ENCODE measurements around the gene DOCK11. TPM values are rescaled to one million over a fixed set of nuclear protein-coding genes. Genes with fewer than 3 reads are reported as not detected.
A peak's percentile ranks its signal among the peaks of the same experiment; 100 is the strongest.
"Not testable (repeated sequence)": the region's sequence is repeated elsewhere in the genome, so short reads cannot be mapped to it uniquely, and the experiment has no call there.

Gene DOCK11
- total and polyA plus RNA-seq, 9 donors: 16.1 to 35.5 (median 21.9) TPM

- peaks cover 6% of the 10 kb centered on the region for H3K4me1 ChIP-seq (ENCODE audit: control insufficient read depth, insufficient read depth, low read length)
- DNase-seq: peak; percentile 16
- H3K27ac ChIP-seq (ENCODE audit: low read length): no peak overlapping the region
- 77% methylated on average over 3 of the region's 7 CpGs for WGBS (ENCODE audit: insufficient coverage)
- no peak overlapping the region for H3K4me3 ChIP-seq (ENCODE audit: low read length)
- H3K36me3 ChIP-seq (ENCODE audit: control insufficient read depth, insufficient read depth, low read length): no peaks in the 10 kb centered on the region
- peaks cover 14% of the 10 kb centered on the region for H3K27me3 ChIP-seq (ENCODE audit: control insufficient read depth, insufficient read depth, low read length)
- no peaks in the 10 kb centered on the region for H3K9me3 ChIP-seq (replicated peaks; ENCODE audit: control insufficient read depth, low read depth, low read length)
Observed at GRCh38 chrX:118724775-118725174, 229.2 kb downstream of the DOCK11 start.

- Histone ChIP-seq H3K27me3 (ENCODE audit: control insufficient read depth, insufficient read depth, low read length) (peaks cover 8% of the 10 kb centered on the region), H3K27ac (ENCODE audit: low read length) (no peak overlapping the region), H3K36me3 (ENCODE audit: control insufficient read depth, insufficient read depth, low read length) (no peaks in the 10 kb centered on the region), H3K9me3 (replicated peaks; ENCODE audit: control insufficient read depth, low read depth, low read length) (no peaks in the 10 kb centered on the region), H3K4me1 (ENCODE audit: control insufficient read depth, insufficient read depth, low read length) (peaks cover 10% of the 10 kb centered on the region), H3K4me3 (ENCODE audit: low read length) (no peak overlapping the region)
- peak; percentile 7 for DNase-seq
- WGBS (ENCODE audit: insufficient coverage): no CpG with 5 or more reads among the region's 3 CpGs
Observed at GRCh38 chrX:118726396-118726795, 230.8 kb downstream of the DOCK11 start.

GRCh38 chrX:118726887-118727685 lies 231.5 kb downstream of the DOCK11 start, which contains the start of gene IL13RA1:
TSS of gene IL13RA1 (plus strand) at chrX:118727606. CDS start at chrX:118727639, 33 bp downstream.
- Histone ChIP-seq H3K27me3 (ENCODE audit: control insufficient read depth, insufficient read depth, low read length) (peaks cover 8% of the 10 kb centered on the region), H3K27ac (ENCODE audit: low read length) (peak within 1 kb of the TSS; percentile 80), H3K9me3 (replicated peaks; ENCODE audit: control insufficient read depth, low read depth, low read length) (no peaks in the 10 kb centered on the region), H3K4me1 (ENCODE audit: control insufficient read depth, insufficient read depth, low read length) (peaks cover 10% of the 10 kb centered on the region), H3K4me3 (ENCODE audit: low read length) (peak within 1 kb of the TSS; percentile 63), H3K36me3 (ENCODE audit: control insufficient read depth, insufficient read depth, low read length) (no peaks in the 10 kb centered on the region)
- 29% methylated on average over 53 of the region's 56 CpGs for WGBS (ENCODE audit: insufficient coverage)
- peak; percentile 93 for DNase-seq

- Histone ChIP-seq H3K4me3 (ENCODE audit: low read length) (peak overlapping the region; percentile 63), H3K9me3 (replicated peaks; ENCODE audit: control insufficient read depth, low read depth, low read length) (no peaks in the 10 kb centered on the region), H3K27ac (ENCODE audit: low read length) (peak overlapping the region; percentile 80), H3K4me1 (ENCODE audit: control insufficient read depth, insufficient read depth, low read length) (peaks cover 10% of the 10 kb centered on the region), H3K36me3 (ENCODE audit: control insufficient read depth, insufficient read depth, low read length) (no peaks in the 10 kb centered on the region), H3K27me3 (ENCODE audit: control insufficient read depth, insufficient read depth, low read length) (peaks cover 8% of the 10 kb centered on the region)
- 38% methylated on average over 59 of the region's 73 CpGs for WGBS (ENCODE audit: insufficient coverage)
- DNase-seq: peak; percentile 43
Observed at GRCh38 chrX:118727686-118728339, 232.2 kb downstream of the DOCK11 start.

GRCh38 chrX:118729042-118729652 lies 233.5 kb downstream of the DOCK11 start:
- Histone ChIP-seq H3K36me3 (ENCODE audit: control insufficient read depth, insufficient read depth, low read length) (no peaks in the 10 kb centered on the region), H3K27me3 (ENCODE audit: control insufficient read depth, insufficient read depth, low read length) (peaks cover 7% of the 10 kb centered on the region), H3K27ac (ENCODE audit: low read length) (no peak overlapping the region), H3K9me3 (replicated peaks; ENCODE audit: control insufficient read depth, low read depth, low read length) (no peaks in the 10 kb centered on the region), H3K4me3 (ENCODE audit: low read length) (no peak overlapping the region), H3K4me1 (ENCODE audit: control insufficient read depth, insufficient read depth, low read length) (peaks cover 10% of the 10 kb centered on the region)
- 70% methylated on average over 2 of the region's 3 CpGs for WGBS (ENCODE audit: insufficient coverage)
- no peak for DNase-seq

- Histone ChIP-seq H3K4me1 (ENCODE audit: control insufficient read depth, insufficient read depth, low read length) (peaks cover 10% of the 10 kb centered on the region), H3K36me3 (ENCODE audit: control insufficient read depth, insufficient read depth, low read length) (no peaks in the 10 kb centered on the region), H3K9me3 (replicated peaks; ENCODE audit: control insufficient read depth, low read depth, low read length) (no peaks in the 10 kb centered on the region), H3K27me3 (ENCODE audit: control insufficient read depth, insufficient read depth, low read length) (peaks cover 7% of the 10 kb centered on the region), H3K4me3 (ENCODE audit: low read length) (no peak overlapping the region), H3K27ac (ENCODE audit: low read length) (no peak overlapping the region)
- 43% methylated on average over 1 of the region's 4 CpGs for WGBS (ENCODE audit: insufficient coverage)
- no peak for DNase-seq
Observed at GRCh38 chrX:118730500-118731247, 235.1 kb downstream of the DOCK11 start.

GRCh38 chrX:118732551-118732950 lies 236.9 kb downstream of the DOCK11 start:
- not testable (repeated sequence) for H3K4me1 ChIP-seq (ENCODE audit: control insufficient read depth, insufficient read depth, low read length); H3K27me3 ChIP-seq (ENCODE audit: control insufficient read depth, insufficient read depth, low read length); DNase-seq; H3K9me3 ChIP-seq (replicated peaks; ENCODE audit: control insufficient read depth, low read depth, low read length); H3K4me3 ChIP-seq (ENCODE audit: low read length); H3K36me3 ChIP-seq (ENCODE audit: control insufficient read depth, insufficient read depth, low read length); H3K27ac ChIP-seq (ENCODE audit: low read length)
- WGBS (ENCODE audit: insufficient coverage): no CpG with 5 or more reads among the region's 3 CpGs

GRCh38 chrX:118734909-118735308 lies 239.3 kb downstream of the DOCK11 start:
- H3K4me3 ChIP-seq (ENCODE audit: low read length): no peak overlapping the region
- no CpG with 5 or more reads among the region's 2 CpGs for WGBS (ENCODE audit: insufficient coverage)
- no peaks in the 10 kb centered on the region for H3K27me3 ChIP-seq (ENCODE audit: control insufficient read depth, insufficient read depth, low read length)
- H3K27ac ChIP-seq (ENCODE audit: low read length): no peak overlapping the region
- peaks cover 5% of the 10 kb centered on the region for H3K4me1 ChIP-seq (ENCODE audit: control insufficient read depth, insufficient read depth, low read length)
- H3K36me3 ChIP-seq (ENCODE audit: control insufficient read depth, insufficient read depth, low read length): no peaks in the 10 kb centered on the region
- DNase-seq: no peak
- H3K9me3 ChIP-seq (replicated peaks; ENCODE audit: control insufficient read depth, low read depth, low read length): no peaks in the 10 kb centered on the region
